ENCODE results near the gene PDE6B. TPM values are rescaled to one million over a fixed set of nuclear protein-coding genes. Genes with fewer than 3 reads are reported as not detected.
"Not testable (repeated sequence)": the region's sequence is repeated elsewhere in the genome, so short reads cannot be mapped to it uniquely, and the experiment has no call there.

The PDE6B gene
- polyA plus RNA-seq, 2 donors, result 0.41 to 0.89 TPM

DNA sequence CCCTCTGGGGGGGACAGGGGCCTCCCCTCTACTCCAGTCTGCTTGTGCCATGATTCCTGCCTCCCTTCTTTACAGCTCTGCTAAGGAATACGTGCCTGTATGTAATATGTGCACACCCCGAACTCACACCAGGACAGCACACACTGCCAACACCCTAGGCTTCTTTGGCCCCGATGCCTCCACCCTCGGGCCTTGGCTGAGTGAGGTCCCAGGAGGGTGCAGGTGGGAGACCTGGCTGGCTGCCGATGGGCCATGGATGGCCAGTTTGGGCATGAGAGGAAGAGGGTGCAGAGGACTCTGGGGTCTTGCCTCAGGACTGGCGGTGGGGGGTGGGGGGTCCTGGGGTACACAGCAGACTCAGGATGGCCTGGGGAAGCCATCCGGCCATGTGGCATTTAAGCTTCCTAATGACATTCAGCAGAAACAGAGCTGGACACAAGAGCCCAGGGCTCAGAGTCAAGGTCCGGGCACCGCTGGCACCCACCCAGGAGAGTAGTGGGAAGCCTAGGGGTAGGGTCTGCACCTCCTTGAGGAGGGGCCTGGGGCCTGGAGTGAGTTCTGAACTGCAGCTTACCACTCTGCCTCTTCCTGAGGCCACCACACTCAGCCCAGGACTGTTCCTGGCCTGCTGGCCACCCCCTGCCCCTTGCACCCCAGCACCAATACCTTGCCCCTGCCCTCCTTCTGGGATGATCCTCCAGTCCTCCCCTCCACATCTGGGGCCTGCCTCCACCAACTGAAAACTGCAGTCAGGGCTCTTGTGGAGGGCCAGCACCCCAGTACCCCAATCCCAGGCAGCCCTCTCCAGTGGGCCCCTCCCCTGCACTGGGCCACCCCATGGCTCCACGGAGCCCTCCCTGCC lies 78.2 kb downstream of the PDE6B start:
- Histone ChIP-seq H3K27ac (ENCODE audit: low read depth in 2 of 2, low read length in 1 of 2) (no peak overlapping the region), H3K27me3 (ENCODE audit: control insufficient read depth in 1 of 2, insufficient read depth in 2 of 2, low read length in 2 of 2) (no peaks in the 10 kb centered on the region), H3K4me3 (ENCODE audit: low read depth in 1 of 2, low read length in 2 of 2) (no peak overlapping the region), H3K4me1 (ENCODE audit: control insufficient read depth in 2 of 2, insufficient read depth in 2 of 2, low read length in 1 of 2) (peaks cover 8 to 15% of the 10 kb centered on the region in 2 donors), H3K9me3 (ENCODE audit: control insufficient read depth in 2 of 2, insufficient read depth in 1 of 2, low read depth in 1 of 2, low read length in 1 of 2) (no peaks in the 10 kb centered on the region), H3K36me3 (ENCODE audit: control insufficient read depth in 2 of 2, insufficient read depth in 2 of 2, low read length in 1 of 2) (no peaks in the 10 kb centered on the region)
- WGBS, 2 donors, result 71 to 78% methylated on average over 10 of the region's 10 CpGs

DNA sequence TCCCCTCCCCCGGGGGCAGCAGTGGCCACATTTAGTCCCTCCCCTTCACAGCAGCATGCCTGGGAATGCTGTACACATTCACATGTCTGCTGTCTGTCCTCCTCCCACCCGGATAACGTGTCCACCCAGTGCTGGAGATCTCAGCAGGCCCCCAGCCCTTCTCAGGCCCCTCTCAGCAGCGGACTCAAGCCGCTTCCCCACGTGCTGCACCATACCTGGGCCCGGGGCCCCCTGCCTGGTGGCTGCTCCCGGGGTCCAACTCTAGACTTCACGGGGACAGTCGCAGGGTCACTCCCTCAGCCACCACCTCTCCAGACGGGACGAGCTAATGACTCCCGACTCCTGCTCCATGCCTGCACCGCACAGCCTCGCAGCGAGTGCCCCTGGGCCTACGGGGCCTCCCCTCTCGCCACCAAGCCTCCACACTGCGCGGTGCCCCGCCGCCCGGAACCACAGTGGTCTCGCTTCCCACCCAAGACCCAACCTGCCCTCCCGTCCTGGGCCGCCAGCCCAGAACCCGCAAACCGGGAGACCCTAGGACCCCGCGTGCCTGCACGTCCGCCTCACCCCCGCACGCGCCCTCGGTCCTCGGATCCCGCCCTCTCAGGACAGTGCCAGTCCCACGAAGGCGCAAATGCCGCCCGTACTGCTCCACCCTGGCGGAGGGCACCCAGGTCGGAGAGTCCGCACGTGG lies 79.0 kb downstream of the PDE6B start:
- 91 to 92% methylated on average over 46 of the region's 46 CpGs for WGBS, 2 donors
- Histone ChIP-seq H3K4me1 (ENCODE audit: control insufficient read depth in 2 of 2, insufficient read depth in 2 of 2, low read length in 1 of 2) (peaks cover 9 to 16% of the 10 kb centered on the region in 2 donors), H3K27ac (ENCODE audit: low read depth in 2 of 2, low read length in 1 of 2) (no peak overlapping the region)

DNA sequence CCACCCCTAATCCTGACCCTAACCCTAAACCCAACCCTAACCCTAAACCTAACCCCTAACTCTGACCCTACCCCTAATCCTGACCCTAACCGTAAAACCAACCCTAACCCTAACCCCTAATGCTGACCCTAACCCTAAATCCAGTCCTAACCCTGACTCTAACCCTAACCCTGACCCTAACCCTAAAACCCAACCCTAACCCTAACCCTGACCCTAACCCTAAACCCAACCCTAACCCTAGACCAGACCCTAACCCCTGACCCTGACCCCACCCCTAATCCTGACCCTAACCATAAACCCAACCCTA lies 79.6 kb downstream of the PDE6B start:
- Histone ChIP-seq H3K27ac (ENCODE audit: low read depth in 2 of 2, low read length in 1 of 2) (no peak overlapping the region), H3K9me3 (ENCODE audit: control insufficient read depth in 2 of 2, insufficient read depth in 1 of 2, low read depth in 1 of 2, low read length in 1 of 2) (no peaks in the 10 kb centered on the region), H3K36me3 (ENCODE audit: control insufficient read depth in 2 of 2, insufficient read depth in 2 of 2, low read length in 1 of 2) (no peaks in the 10 kb centered on the region), H3K4me3 (ENCODE audit: low read depth in 1 of 2, low read length in 2 of 2) (peak overlapping the region; percentile 62 to 86), H3K27me3 (ENCODE audit: control insufficient read depth in 1 of 2, insufficient read depth in 2 of 2, low read length in 2 of 2) (no peaks in the 10 kb centered on the region), H3K4me1 (ENCODE audit: control insufficient read depth in 2 of 2, insufficient read depth in 2 of 2, low read length in 1 of 2) (peaks cover 10 to 16% of the 10 kb centered on the region in 2 donors)
- 95 to 96% methylated on average over 1 of the region's 1 CpG for WGBS, 2 donors

More for the DNA sequence above, 79.0 kb downstream of the PDE6B start:
- H3K4me3 ChIP-seq (ENCODE audit: low read depth in 1 of 2, low read length in 2 of 2), result no peak overlapping the region
- H3K27me3 ChIP-seq (ENCODE audit: control insufficient read depth in 1 of 2, insufficient read depth in 2 of 2, low read length in 2 of 2), result no peaks in the 10 kb centered on the region
- H3K9me3 ChIP-seq (ENCODE audit: control insufficient read depth in 2 of 2, insufficient read depth in 1 of 2, low read depth in 1 of 2, low read length in 1 of 2), result no peaks in the 10 kb centered on the region
- H3K36me3 ChIP-seq (ENCODE audit: control insufficient read depth in 2 of 2, insufficient read depth in 2 of 2, low read length in 1 of 2), result no peaks in the 10 kb centered on the region

DNA sequence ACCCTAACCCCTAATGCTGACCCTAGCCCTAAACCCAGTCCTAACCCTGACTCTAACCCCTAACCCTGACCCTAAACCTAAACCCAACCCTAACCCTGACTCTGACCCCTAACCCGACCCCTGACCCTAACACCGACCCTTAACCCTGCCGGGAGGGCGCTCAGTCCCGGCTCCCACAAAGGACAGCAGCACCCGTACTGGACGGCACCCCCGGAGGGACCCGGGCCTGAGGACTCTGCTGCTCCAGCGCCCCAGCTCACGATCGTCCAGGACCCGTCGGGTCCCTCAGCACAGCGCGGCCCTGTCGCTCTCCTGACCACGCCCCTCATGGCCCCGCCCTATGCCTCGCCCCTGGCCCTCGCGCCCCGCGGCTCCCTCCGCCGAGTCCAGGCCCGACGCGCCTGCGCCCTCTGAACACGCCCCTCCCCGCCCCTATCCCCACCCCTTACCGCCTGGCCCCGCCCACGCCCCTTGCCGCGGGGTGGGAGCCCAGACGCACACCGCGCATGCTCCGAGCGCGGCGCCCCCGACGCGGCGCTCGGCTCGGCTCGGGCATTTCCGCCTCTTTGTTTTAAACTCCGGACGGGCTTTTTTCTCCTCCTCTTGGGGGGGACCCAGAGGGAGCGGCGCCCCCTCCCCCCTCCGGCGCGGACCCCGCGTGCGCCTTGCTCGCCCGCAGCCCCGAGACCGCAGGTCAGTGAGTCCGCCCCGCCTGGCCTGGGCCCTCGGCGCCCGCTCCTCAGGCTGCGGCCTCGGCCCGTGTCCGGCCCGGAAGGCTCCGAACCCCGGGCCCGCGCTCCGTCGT lies 80.1 kb downstream of the PDE6B start, which contains the start of gene PCGF3:
PCGF3 (plus strand) TSS at position 555 of the 805 bp plus-strand sequence. CDS start 27,849 bp downstream, outside the sequence.
- Histone ChIP-seq H3K36me3 (ENCODE audit: control insufficient read depth in 2 of 2, insufficient read depth in 2 of 2, low read length in 1 of 2) (peaks cover 0 to 2% of the 10 kb centered on the region in 2 donors), H3K27me3 (ENCODE audit: control insufficient read depth in 1 of 2, insufficient read depth in 2 of 2, low read length in 2 of 2) (no peaks in the 10 kb centered on the region), H3K27ac (ENCODE audit: low read depth in 2 of 2, low read length in 1 of 2) (peak within 1 kb of the TSS; percentile 76 to 84), H3K4me3 (ENCODE audit: low read depth in 1 of 2, low read length in 2 of 2) (peak within 1 kb of the TSS; percentile 86 to 97), H3K4me1 (ENCODE audit: control insufficient read depth in 2 of 2, insufficient read depth in 2 of 2, low read length in 1 of 2) (peaks cover 10 to 16% of the 10 kb centered on the region in 2 donors), H3K9me3 (ENCODE audit: control insufficient read depth in 2 of 2, insufficient read depth in 1 of 2, low read depth in 1 of 2, low read length in 1 of 2) (no peaks in the 10 kb centered on the region)
- WGBS, 2 donors, result 2% methylated on average over 76 to 82 of the region's 82 CpGs

DNA sequence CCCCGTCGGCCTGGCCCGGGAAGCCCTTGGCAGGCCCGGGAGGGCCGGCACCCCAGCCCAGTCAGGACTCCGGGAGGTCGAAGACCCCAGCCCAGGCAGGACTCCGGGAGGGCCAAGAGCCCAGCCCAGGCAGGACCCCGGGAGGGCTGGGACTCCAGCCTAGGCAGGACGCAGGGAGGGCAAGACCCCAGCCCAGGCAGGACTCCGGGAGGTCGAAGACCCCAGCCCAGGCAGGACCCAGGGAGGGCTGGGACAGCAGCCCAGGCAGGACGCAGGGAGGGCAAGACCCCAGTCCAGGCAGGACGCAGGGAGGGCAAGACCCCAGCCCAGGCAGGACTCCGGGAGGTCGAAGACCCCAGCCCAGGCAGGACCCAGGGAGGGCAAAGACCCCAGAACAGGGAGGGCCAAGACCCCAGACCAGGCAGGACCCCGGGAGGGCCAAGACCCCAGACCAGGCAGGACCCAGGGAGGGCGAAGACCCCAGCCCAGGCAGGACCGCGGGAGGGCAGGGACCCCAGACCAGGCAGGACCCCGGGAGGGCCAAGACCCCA lies 80.8 kb downstream of the PDE6B start:
- H3K9me3 ChIP-seq (ENCODE audit: control insufficient read depth in 2 of 2, insufficient read depth in 1 of 2, low read depth in 1 of 2, low read length in 1 of 2); H3K27me3 ChIP-seq (ENCODE audit: control insufficient read depth in 1 of 2, insufficient read depth in 2 of 2, low read length in 2 of 2); H3K36me3 ChIP-seq (ENCODE audit: control insufficient read depth in 2 of 2, insufficient read depth in 2 of 2, low read length in 1 of 2): not testable (repeated sequence)
- peaks cover 10 to 16% of the 10 kb centered on the region in 2 donors for H3K4me1 ChIP-seq (ENCODE audit: control insufficient read depth in 2 of 2, insufficient read depth in 2 of 2, low read length in 1 of 2)
- WGBS, 2 donors, result 0 to 1% methylated on average over 21 of the region's 21 CpGs
- H3K27ac ChIP-seq (ENCODE audit: low read depth in 2 of 2, low read length in 1 of 2), result peak overlapping the region; percentile 76 to 84
- H3K4me3 ChIP-seq (ENCODE audit: low read depth in 1 of 2, low read length in 2 of 2), result peak overlapping the region; percentile 86 to 97

DNA sequence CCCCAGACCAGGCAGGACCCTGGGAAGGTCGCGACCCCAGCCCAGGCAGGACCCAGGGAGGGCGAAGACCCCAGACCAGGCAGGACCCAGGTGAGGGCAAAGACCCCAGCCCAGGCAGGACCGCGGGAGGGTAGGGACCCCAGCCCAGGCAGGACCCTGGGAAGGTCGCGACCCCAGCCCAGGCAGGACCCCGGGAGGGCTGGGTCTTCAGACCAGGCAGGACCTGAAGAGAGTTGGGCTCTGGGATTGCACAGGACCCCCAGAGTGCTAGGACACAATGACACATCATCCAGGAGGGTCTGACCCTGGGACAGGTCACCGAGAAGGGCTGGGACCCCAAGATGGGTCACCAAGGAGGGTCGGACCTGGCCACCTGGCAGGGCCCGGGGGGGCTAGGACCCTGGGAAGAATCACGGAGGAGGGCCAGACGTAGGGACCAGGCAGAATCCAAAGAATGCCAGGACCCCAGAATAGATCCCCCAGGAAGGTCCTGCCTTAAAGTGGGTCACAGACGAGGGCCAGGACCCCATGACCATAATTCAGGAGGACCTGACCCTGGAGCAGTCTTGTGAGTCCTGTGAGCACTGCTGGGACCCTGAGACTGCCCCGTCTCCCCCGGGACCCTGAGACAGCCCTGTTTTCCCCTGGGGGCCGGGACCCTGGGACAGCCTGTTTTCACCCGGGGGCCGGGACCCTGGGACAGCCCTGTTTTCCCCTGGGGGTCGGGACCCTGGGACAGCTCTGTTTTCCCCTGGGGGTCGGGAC lies 81.6 kb downstream of the PDE6B start:
- H3K4me3 ChIP-seq (ENCODE audit: low read depth in 1 of 2, low read length in 2 of 2), result peak overlapping the region; percentile 27 to 86
- H3K27me3 ChIP-seq (ENCODE audit: control insufficient read depth in 1 of 2, insufficient read depth in 2 of 2, low read length in 2 of 2), result no peaks in the 10 kb centered on the region
- H3K27ac ChIP-seq (ENCODE audit: low read depth in 2 of 2, low read length in 1 of 2), result peak overlapping the region in 1 of 2 donors; percentile 35
- peaks cover 0 to 2% of the 10 kb centered on the region in 2 donors for H3K36me3 ChIP-seq (ENCODE audit: control insufficient read depth in 2 of 2, insufficient read depth in 2 of 2, low read length in 1 of 2)
- peaks cover 10 to 16% of the 10 kb centered on the region in 2 donors for H3K4me1 ChIP-seq (ENCODE audit: control insufficient read depth in 2 of 2, insufficient read depth in 2 of 2, low read length in 1 of 2)
- H3K9me3 ChIP-seq (ENCODE audit: control insufficient read depth in 2 of 2, insufficient read depth in 1 of 2, low read depth in 1 of 2, low read length in 1 of 2), result no peaks in the 10 kb centered on the region
- WGBS, 2 donors, result 48 to 51% methylated on average over 17 to 21 of the region's 21 CpGs

DNA sequence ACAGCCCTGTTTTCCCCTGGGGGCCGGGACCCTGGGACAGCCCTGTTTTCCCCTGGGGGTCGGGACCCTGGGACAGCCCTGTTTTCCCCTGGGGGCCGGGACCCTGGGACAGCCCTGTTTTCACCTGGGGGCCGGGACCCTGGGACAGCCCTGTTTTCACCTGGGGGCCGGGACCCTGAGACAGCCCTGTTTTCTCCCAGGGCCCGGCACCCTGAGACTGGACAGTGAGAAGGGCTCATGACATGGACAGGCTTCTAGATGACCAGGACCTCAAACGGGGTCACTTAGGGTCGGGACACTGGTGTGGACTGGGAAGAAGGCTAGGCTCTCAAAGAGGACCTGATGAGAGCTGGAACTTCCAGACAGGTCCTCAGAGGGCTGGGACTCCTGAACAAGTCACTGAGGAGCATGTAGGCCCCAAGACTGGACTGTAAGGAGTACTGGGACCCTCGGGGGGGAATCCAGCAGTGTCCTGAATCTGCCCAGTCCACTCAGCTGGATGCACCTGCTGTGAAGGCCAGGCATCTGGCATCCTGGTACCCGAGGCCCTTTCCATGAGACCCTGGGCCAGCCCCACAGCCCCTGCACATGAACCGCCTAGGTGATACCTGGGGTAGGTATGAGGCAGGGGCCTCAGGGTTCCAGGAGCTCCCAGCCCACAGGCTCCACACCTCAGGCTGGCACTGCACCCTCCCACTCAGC lies 82.7 kb downstream of the PDE6B start:
- Histone ChIP-seq H3K36me3 (ENCODE audit: control insufficient read depth in 2 of 2, insufficient read depth in 2 of 2, low read length in 1 of 2) (peaks cover 0 to 5% of the 10 kb centered on the region in 2 donors), H3K27me3 (ENCODE audit: control insufficient read depth in 1 of 2, insufficient read depth in 2 of 2, low read length in 2 of 2) (no peaks in the 10 kb centered on the region), H3K4me1 (ENCODE audit: control insufficient read depth in 2 of 2, insufficient read depth in 2 of 2, low read length in 1 of 2) (peaks cover 10 to 16% of the 10 kb centered on the region in 2 donors), H3K9me3 (ENCODE audit: control insufficient read depth in 2 of 2, insufficient read depth in 1 of 2, low read depth in 1 of 2, low read length in 1 of 2) (no peaks in the 10 kb centered on the region), H3K4me3 (ENCODE audit: low read depth in 1 of 2, low read length in 2 of 2) (no peak overlapping the region), H3K27ac (ENCODE audit: low read depth in 2 of 2, low read length in 1 of 2) (no peak overlapping the region)
- 86 to 89% methylated on average over 11 of the region's 11 CpGs for WGBS, 2 donors

DNA sequence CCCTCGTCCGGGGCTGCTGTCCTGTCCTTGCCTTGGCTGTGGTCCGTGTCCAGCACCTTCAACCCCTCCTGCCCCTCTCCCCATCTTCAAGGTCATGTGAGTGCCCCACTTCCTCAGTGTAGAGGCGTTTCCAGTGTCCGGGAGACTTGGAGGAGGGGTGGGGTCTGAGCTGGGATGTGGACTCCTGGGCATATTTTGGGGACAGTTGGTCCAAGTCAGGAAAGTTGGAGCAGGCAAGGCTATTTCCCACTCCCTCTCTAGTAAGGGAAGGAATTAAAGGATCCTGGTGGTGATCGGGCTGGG lies 83.2 kb downstream of the PDE6B start:
- Histone ChIP-seq H3K4me3 (ENCODE audit: low read depth in 1 of 2, low read length in 2 of 2) (no peak overlapping the region), H3K4me1 (ENCODE audit: control insufficient read depth in 2 of 2, insufficient read depth in 2 of 2, low read length in 1 of 2) (peaks cover 10 to 16% of the 10 kb centered on the region in 2 donors)
- 87 to 92% methylated on average over 6 of the region's 6 CpGs for WGBS, 2 donors

More for the DNA sequence above, 83.2 kb downstream of the PDE6B start:
- Histone ChIP-seq H3K27me3 (ENCODE audit: control insufficient read depth in 1 of 2, insufficient read depth in 2 of 2, low read length in 2 of 2) (no peaks in the 10 kb centered on the region), H3K27ac (ENCODE audit: low read depth in 2 of 2, low read length in 1 of 2) (no peak overlapping the region), H3K36me3 (ENCODE audit: control insufficient read depth in 2 of 2, insufficient read depth in 2 of 2, low read length in 1 of 2) (peaks cover 0 to 10% of the 10 kb centered on the region in 2 donors), H3K9me3 (ENCODE audit: control insufficient read depth in 2 of 2, insufficient read depth in 1 of 2, low read depth in 1 of 2, low read length in 1 of 2) (no peaks in the 10 kb centered on the region)
